ENCODE measurements around the gene PDGFB. TPM values are rescaled to one million over a fixed set of nuclear protein-coding genes. Genes with fewer than 3 reads are reported as not detected.

Gene PDGFB
- total RNA-seq, 2 donors from 2014 or later, result 10.8 to 12.6 TPM

- DNase-seq (ENCODE audit: low spot score) (no peak), ATAC-seq (ENCODE audit: insufficient number of reproducible peaks, low FRiP score, low read depth) (no peak)
- no peaks in the 10 kb centered on the region for H3K36me3 ChIP-seq
- H3K4me3 ChIP-seq, result no peak overlapping the region
- no peaks in the 10 kb centered on the region for H3K9me3 ChIP-seq
- H3K27ac ChIP-seq, result no peak overlapping the region
- no peak for TF ChIP-seq CTCF (IDR thresholded peaks at IDR 0.05)
- H3K27me3 ChIP-seq (replicated peaks; ENCODE audit: insufficient read depth), result no peaks in the 10 kb centered on the region
- H3K4me1 ChIP-seq (ENCODE audit: control insufficient read depth in 1 of 2, low read depth in 2 of 2), result peaks cover 2 to 4% of the 10 kb centered on the region in 2 donors
Measured at GRCh38 chr22:39181356-39181755, 63.4 kb downstream of the PDGFB start.

- Histone ChIP-seq H3K27me3 (replicated peaks; ENCODE audit: insufficient read depth) (no peaks in the 10 kb centered on the region), H3K4me3 (no peak overlapping the region), H3K4me1 (ENCODE audit: control insufficient read depth in 1 of 2, low read depth in 2 of 2) (peaks cover 16 to 19% of the 10 kb centered on the region in 2 donors), H3K9me3 (no peaks in the 10 kb centered on the region), H3K36me3 (no peaks in the 10 kb centered on the region), H3K27ac (no peak overlapping the region)
- DNase-seq (ENCODE audit: low spot score) (no peak), ATAC-seq (ENCODE audit: insufficient number of reproducible peaks, low FRiP score, low read depth) (no peak)
- TF ChIP-seq CTCF (IDR thresholded peaks at IDR 0.05), result no peak
Measured at GRCh38 chr22:39179841-39180335, 64.9 kb downstream of the PDGFB start.

GRCh38 chr22:39179401-39179827, 65.4 kb downstream of the PDGFB start:
- ATAC-seq (ENCODE audit: insufficient number of reproducible peaks, low FRiP score, low read depth) (no peak), DNase-seq (ENCODE audit: low spot score) (no peak)
- no peak overlapping the region for H3K27ac ChIP-seq
- H3K4me1 ChIP-seq (ENCODE audit: control insufficient read depth in 1 of 2, low read depth in 2 of 2), result peaks cover 21 to 23% of the 10 kb centered on the region in 2 donors
- TF ChIP-seq CTCF (IDR thresholded peaks at IDR 0.05), result no peak
- no peaks in the 10 kb centered on the region for H3K36me3 ChIP-seq
- no peak overlapping the region for H3K4me3 ChIP-seq
- H3K9me3 ChIP-seq, result no peaks in the 10 kb centered on the region
- no peaks in the 10 kb centered on the region for H3K27me3 ChIP-seq (replicated peaks; ENCODE audit: insufficient read depth)

GRCh38 chr22:39178206-39179111, 66.3 kb downstream of the PDGFB start:
- no peak for TF ChIP-seq CTCF (IDR thresholded peaks at IDR 0.05)
- peaks cover 28 to 32% of the 10 kb centered on the region in 2 donors for H3K4me1 ChIP-seq (ENCODE audit: control insufficient read depth in 1 of 2, low read depth in 2 of 2)
- ATAC-seq (ENCODE audit: insufficient number of reproducible peaks, low FRiP score, low read depth) (no peak), DNase-seq (ENCODE audit: low spot score) (no peak)
- H3K27me3 ChIP-seq (replicated peaks; ENCODE audit: insufficient read depth), result no peaks in the 10 kb centered on the region
- H3K27ac ChIP-seq, result no peak overlapping the region
- no peaks in the 10 kb centered on the region for H3K36me3 ChIP-seq
- H3K9me3 ChIP-seq, result no peaks in the 10 kb centered on the region
- no peak overlapping the region for H3K4me3 ChIP-seq

GRCh38 chr22:39177791-39178190, 67.0 kb downstream of the PDGFB start:
- Histone ChIP-seq H3K27me3 (replicated peaks; ENCODE audit: insufficient read depth) (no peaks in the 10 kb centered on the region), H3K4me1 (ENCODE audit: control insufficient read depth in 1 of 2, low read depth in 2 of 2) (peaks cover 28 to 32% of the 10 kb centered on the region in 2 donors), H3K27ac (no peak overlapping the region), H3K9me3 (no peaks in the 10 kb centered on the region), H3K4me3 (no peak overlapping the region), H3K36me3 (no peaks in the 10 kb centered on the region)
- DNase-seq (ENCODE audit: low spot score) (no peak), ATAC-seq (ENCODE audit: insufficient number of reproducible peaks, low FRiP score, low read depth) (no peak)
- TF ChIP-seq CTCF (IDR thresholded peaks at IDR 0.05), result no peak

Data from thoracic aorta (tissue), 2 donors.